Measurements from ENCODE around the gene SIX4.

- TF ChIP-seq CTCF (IDR thresholded peaks at IDR 0.05) (no peak), POLR2A (IDR thresholded peaks at IDR 0.05) (no peak)
Observed at GRCh38 chr14:60760644-60761364, 36.7 kb upstream of the SIX4 start.

Data from breast epithelium (tissue), 3 donors.